MM.1S (cell line): Measurements from ENCODE around the gene RARB.

Experiments
- CTCF ChIP-seq: fragments of 300-600 bp; sonication (generic); IDR thresholded peaks from 2 replicates; pipeline ENCODE4 v1.5.1; 2016; ENCODE audit warnings: antibody characterized with exemption, low read length, mixed read lengths
- EZH2 ChIP-seq: fragments of 300-600 bp; sonication (generic); optimal IDR thresholded peaks from 2 replicates; pipeline ENCODE3; 2017; ENCODE audit warnings: low read depth, mild to moderate bottlenecking, antibody characterized with exemption, low read length, mixed read lengths
- EZH2phosphoT487 ChIP-seq: fragments of 300-600 bp; sonication (generic); IDR thresholded peaks from 2 replicates; pipeline ENCODE4 v1.6.1; 2018; ENCODE audit warnings: antibody characterized with exemption, low read length

- TF ChIP-seq CTCF (no peak), EZH2 (no peak), EZH2phosphoT487 (no peak)
Observed at GRCh38 chr3:25554376-25554775, 126.3 kb downstream of the RARB start.
